WTC11 (cell line): ENCODE data around the gene PLCB2. TPM values are rescaled to one million over a fixed set of nuclear protein-coding genes. Genes with fewer than 3 reads are reported as not detected.

Experiments used
- ATAC-seq: fragments of 200-7000 bp; cut with Tn5 transposase; 2 replicates; pipeline ENCODE4 v1.10.0; 2021; ENCODE audit warnings: mild to moderate bottlenecking, moderate library complexity
- CTCF ChIA-PET: fragments of 300-600 bp; sonication (Branson Sonifier 250); formaldehyde crosslinking; loops from one replicate; lab custom pipeline; 2021; ENCODE audit warnings: antibody characterized with exemption; lab: Charles Lee
- POLR2A ChIA-PET: fragments of 350-600 bp; sonication (Branson Sonifier 250); formaldehyde crosslinking; loops from one replicate; lab custom pipeline; 2021; ENCODE audit warnings: antibody characterized with exemption; lab: Charles Lee
- DNase-seq: peaks from one replicate; pipeline ENCODE4 v3.0.0; 2021; ENCODE audit warnings: low spot score
- H3K27ac Mint-ChIP-seq: 2 replicates; pipeline ENCODE4 v1.8.0; 2021; ENCODE audit warnings: mixed read lengths
- H3K27me3 Mint-ChIP-seq: 2 replicates; pipeline ENCODE4 v1.8.0; 2021; ENCODE audit warnings: low read depth, mild to moderate bottlenecking, moderate library complexity, mixed read lengths
- H3K36me3 Mint-ChIP-seq: 2 replicates; pipeline ENCODE4 v1.8.0; 2021; ENCODE audit warnings: mixed read lengths
- H3K4me1 Mint-ChIP-seq: 2 replicates; pipeline ENCODE4 v1.8.0; 2022; ENCODE audit warnings: mixed read lengths
- H3K4me3 Mint-ChIP-seq: 2 replicates; pipeline ENCODE4 v1.8.0; 2021; ENCODE audit warnings: mild to moderate bottlenecking, moderate library complexity, mixed read lengths
- H3K9me3 Mint-ChIP-seq: 2 replicates; pipeline ENCODE4 v1.8.0; 2021; ENCODE audit warnings: mixed read lengths
- ATF2 ChIP-seq: sonication (generic); formaldehyde crosslinking; IDR thresholded peaks from 2 replicates; pipeline ENCODE4 v1.8.1; 2022; ENCODE audit warnings: low read depth, missing genetic modification reagents, borderline replicate concordance
- CBFB ChIP-seq: sonication (generic); formaldehyde crosslinking; IDR thresholded peaks from 2 replicates; pipeline ENCODE4 v1.8.1; 2022; ENCODE audit warnings: mild to moderate bottlenecking, low read depth, missing genetic modification reagents
- CDX4 ChIP-seq: fragments of 250-450 bp; sonication (Bioruptor Pico); IDR thresholded peaks from 2 replicates; pipeline ENCODE4 v1.9.0; 2021; ENCODE audit warnings: moderate library complexity, mild to moderate bottlenecking, inconsistent platforms, borderline replicate concordance
- FOXP4 ChIP-seq: sonication (generic); formaldehyde crosslinking; IDR thresholded peaks from 2 replicates; pipeline ENCODE4 v1.8.0; 2022; ENCODE audit warnings: mild to moderate bottlenecking, missing genetic modification reagents
- GABPB1 ChIP-seq: sonication (generic); formaldehyde crosslinking; IDR thresholded peaks from 2 replicates; pipeline ENCODE4 v1.8.1; 2023; ENCODE audit warnings: mild to moderate bottlenecking, missing genetic modification reagents
- HMGXB4 ChIP-seq: sonication (generic); formaldehyde crosslinking; IDR thresholded peaks from 2 replicates; pipeline ENCODE4 v1.8.1; 2023; ENCODE audit warnings: mild to moderate bottlenecking, moderate library complexity, missing genetic modification reagents
- JAZF1 ChIP-seq: fragments of 250-450 bp; sonication (Bioruptor Pico); IDR thresholded peaks from 2 replicates; pipeline ENCODE4 v1.9.0; 2021; ENCODE audit warnings: moderate library complexity, mild to moderate bottlenecking, inconsistent platforms
- NFATC4 ChIP-seq: fragments of 250-450 bp; sonication (Bioruptor Pico); IDR thresholded peaks from 2 replicates; pipeline ENCODE4 v1.9.0; 2021; ENCODE audit warnings: mild to moderate bottlenecking
- NR3C1 ChIP-seq: sonication (generic); formaldehyde crosslinking; conservative IDR thresholded peaks from 2 replicates; pipeline ENCODE4 v1.8.1; 2023; ENCODE audit warnings: low read depth, mild to moderate bottlenecking, missing genetic modification reagents
- OVOL2 ChIP-seq: fragments of 250-450 bp; sonication (Bioruptor Pico); IDR thresholded peaks from 2 replicates; pipeline ENCODE4 v1.9.0; 2021; ENCODE audit warnings: mild to moderate bottlenecking, borderline replicate concordance
- PRDM15 ChIP-seq: sonication (generic); formaldehyde crosslinking; IDR thresholded peaks from 2 replicates; pipeline ENCODE4 v1.8.0; 2022; ENCODE audit warnings: missing genetic modification reagents
- RORB ChIP-seq: fragments of 250-450 bp; sonication (Bioruptor Pico); IDR thresholded peaks from 2 replicates; pipeline ENCODE4 v1.9.0; 2021; ENCODE audit warnings: mild to moderate bottlenecking
- TP53 ChIP-seq: sonication (generic); formaldehyde crosslinking; IDR thresholded peaks from 2 replicates; pipeline ENCODE4 v1.8.1; 2023; ENCODE audit warnings: mild to moderate bottlenecking, missing genetic modification reagents
- USF1 ChIP-seq: sonication (generic); formaldehyde crosslinking; IDR thresholded peaks from 2 replicates; pipeline ENCODE4 v1.8.0; 2022; ENCODE audit warnings: mild to moderate bottlenecking, missing genetic modification reagents
- ZBTB43 ChIP-seq: sonication (generic); formaldehyde crosslinking; IDR thresholded peaks from 2 replicates; pipeline ENCODE4 v1.8.1; 2023; ENCODE audit warnings: mild to moderate bottlenecking, missing genetic modification reagents
- ZNF532 ChIP-seq: fragments of 250-450 bp; sonication (Bioruptor Pico); IDR thresholded peaks from 2 replicates; pipeline ENCODE4 v1.9.0; 2021; ENCODE audit warnings: mild to moderate bottlenecking, borderline replicate concordance
- ZNF671 ChIP-seq: fragments of 250-450 bp; sonication (Bioruptor Pico); IDR thresholded peaks from 2 replicates; pipeline ENCODE4 v1.8.0; 2021; ENCODE audit warnings: mild to moderate bottlenecking
- total RNA-seq: library from RNA; stranded (reverse); gene quantifications from 3 replicates; pipeline ENCODE4 v1.2.3, GENCODE V29; 2021

The PLCB2 gene
- total RNA-seq, 1 experiment from 2014 or later, result 15.2 TPM

- DNase-seq (no peak), ATAC-seq (no peak)
- ChIA-PET POLR2A (no interaction called here), CTCF (interaction anchor here (1.0 to 1.4 kb wide), 2 partner anchors 10 to 24 kb away, joined by 3 to 5 read pairs; no protein-coding TSS in a partner anchor)
- no peaks in the 10 kb centered on the region for H3K9me3 Mint-ChIP-seq
- no peaks in the 10 kb centered on the region for H3K36me3 Mint-ChIP-seq
- no peak overlapping the region for H3K27ac Mint-ChIP-seq
- no peak overlapping the region for H3K4me3 Mint-ChIP-seq
- H3K4me1 Mint-ChIP-seq, result peaks cover 11% of the 10 kb centered on the region
- H3K27me3 Mint-ChIP-seq, result no peaks in the 10 kb centered on the region
- TF ChIP-seq HMGXB4 (CRISPR knock-in tag), result no peak
- TF ChIP-seq NR3C1 (CRISPR knock-in tag), result no peak
- TF ChIP-seq ZNF532 (CRISPR knock-in tag), result no peak
- TF ChIP-seq ATF2 (CRISPR knock-in tag), result no peak
- TF ChIP-seq CBFB (CRISPR knock-in tag), result no peak
- no peak for TF ChIP-seq ZBTB43 (CRISPR knock-in tag)
- no peak for TF ChIP-seq ZNF671 (CRISPR knock-in tag)
- TF ChIP-seq TP53 (CRISPR knock-in tag), result no peak
- TF ChIP-seq OVOL2, result no peak
- no peak for TF ChIP-seq RORB (CRISPR knock-in tag)
- TF ChIP-seq PRDM15 (CRISPR knock-in tag), result no peak
- TF ChIP-seq NFATC4 (CRISPR knock-in tag), result no peak
- TF ChIP-seq USF1 (CRISPR knock-in tag), result no peak
- no peak for TF ChIP-seq JAZF1 (CRISPR knock-in tag)
- no peak for TF ChIP-seq FOXP4 (CRISPR knock-in tag)
- no peak for TF ChIP-seq CDX4 (CRISPR knock-in tag)
- no peak for TF ChIP-seq GABPB1 (CRISPR knock-in tag)
Observed at GRCh38 chr15:40347559-40348473, 40.1 kb upstream of the PLCB2 start.
